ENCODE data around the gene GTF3C5.

Gene GTF3C5

DNA sequence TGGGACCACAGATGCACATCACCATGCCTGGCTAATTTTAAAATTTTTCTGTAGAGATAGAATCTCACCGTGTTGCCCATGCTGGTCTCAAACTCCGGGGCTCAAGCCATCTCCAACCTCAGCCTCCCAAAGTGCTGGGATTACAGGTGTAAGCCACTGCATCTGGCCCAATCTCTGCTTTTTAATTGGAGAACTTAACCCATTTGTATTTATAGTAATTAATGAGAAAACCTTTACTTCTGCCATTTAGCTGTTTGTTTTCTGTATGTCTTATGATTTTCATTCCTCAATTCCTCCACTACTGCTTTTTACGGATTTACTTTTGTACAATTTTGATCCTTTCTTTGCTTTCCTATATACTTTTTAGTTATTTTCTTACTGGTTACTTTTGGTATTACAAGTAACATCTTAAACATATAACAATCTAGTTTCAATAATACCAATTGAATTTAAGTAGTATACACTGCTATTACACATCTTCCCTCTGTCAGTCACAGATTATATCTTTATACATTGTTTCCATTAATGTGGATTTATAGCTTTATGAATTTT, 64.1 kb downstream of the GTF3C5 start:
- no peak for TF ChIP-seq POU6F1 (CRISPR knock-in tag; IDR thresholded peaks at IDR 0.05; ENCODE audit: borderline replicate concordance, low read depth)
- TF ChIP-seq OSR1 (CRISPR knock-in tag; IDR thresholded peaks at IDR 0.05) = no peak
- no peak for TF ChIP-seq PPARA (CRISPR knock-in tag; IDR thresholded peaks at IDR 0.05; ENCODE audit: borderline replicate concordance)
- TF ChIP-seq TCF4 (CRISPR knock-in tag; IDR thresholded peaks at IDR 0.05; ENCODE audit: borderline replicate concordance) = no peak
- TF ChIP-seq ESRRG (CRISPR knock-in tag; IDR thresholded peaks at IDR 0.05) = no peak
- TF ChIP-seq CSRNP3 (CRISPR knock-in tag; IDR thresholded peaks at IDR 0.05) = no peak
- TF ChIP-seq ZFP3 (CRISPR knock-in tag; IDR thresholded peaks at IDR 0.05) = no peak
- TF ChIP-seq ZFP30 (CRISPR knock-in tag; IDR thresholded peaks at IDR 0.05) = no peak
- TF ChIP-seq RARB (CRISPR knock-in tag; IDR thresholded peaks at IDR 0.05) = no peak
- TF ChIP-seq TOX (CRISPR knock-in tag; IDR thresholded peaks at IDR 0.05; ENCODE audit: borderline replicate concordance) = no peak
- TF ChIP-seq CSDC2 (CRISPR knock-in tag; IDR thresholded peaks at IDR 0.05) = no peak
- no peak for TF ChIP-seq TSHZ2 (CRISPR knock-in tag; IDR thresholded peaks at IDR 0.05)
- no peak for TF ChIP-seq GLIS3 (CRISPR knock-in tag; IDR thresholded peaks at IDR 0.05)

GRCh38 chr9:133098104-133098754, 67.4 kb downstream of the GTF3C5 start:
- no peak for ATAC-seq
- no peak for TF ChIP-seq ISL1 (CRISPR knock-in tag; IDR thresholded peaks at IDR 0.05)

More for the DNA sequence above, 64.1 kb downstream of the GTF3C5 start:
- no peak for ATAC-seq

DNA sequence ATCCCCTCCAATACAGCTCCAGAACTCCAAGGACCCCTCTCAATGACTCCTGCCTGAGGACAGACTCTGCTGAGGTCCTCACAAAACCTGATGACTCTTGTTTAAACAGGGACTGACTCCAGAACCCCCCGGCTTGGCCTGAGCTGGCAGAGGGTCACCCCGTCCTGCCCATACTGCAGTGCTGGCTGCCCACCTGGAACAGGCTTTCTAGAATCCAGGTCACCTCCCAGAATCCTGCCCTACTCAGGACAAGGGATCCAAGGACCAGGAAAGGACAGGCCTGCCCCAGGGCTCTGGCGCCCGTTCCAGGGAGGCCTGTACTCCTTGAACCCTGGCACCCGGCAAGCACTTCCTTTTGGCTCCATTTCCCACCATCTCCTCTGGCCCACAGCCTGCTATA, 68.1 kb downstream of the GTF3C5 start:
- TF ChIP-seq PPARA (CRISPR knock-in tag; IDR thresholded peaks at IDR 0.05; ENCODE audit: borderline replicate concordance) (no peak), ESRRG (CRISPR knock-in tag; IDR thresholded peaks at IDR 0.05) (no peak), ARNTL (CRISPR knock-in tag; IDR thresholded peaks at IDR 0.05; ENCODE audit: borderline replicate concordance, low read depth) (no peak), TOX (CRISPR knock-in tag; IDR thresholded peaks at IDR 0.05; ENCODE audit: borderline replicate concordance) (no peak), ISL1 (CRISPR knock-in tag; IDR thresholded peaks at IDR 0.05) (no peak), ZNF565 (CRISPR knock-in tag; conservative IDR thresholded peaks at IDR 0.05; ENCODE audit: low read depth) (no peak), TSHZ2 (CRISPR knock-in tag; IDR thresholded peaks at IDR 0.05) (no peak), GLIS3 (CRISPR knock-in tag; IDR thresholded peaks at IDR 0.05) (no peak), TCF4 (CRISPR knock-in tag; IDR thresholded peaks at IDR 0.05; ENCODE audit: borderline replicate concordance) (no peak), ZNF8 (CRISPR knock-in tag; IDR thresholded peaks at IDR 0.05) (no peak), ZC3H10 (CRISPR knock-in tag; IDR thresholded peaks at IDR 0.05) (no peak), BACH2 (CRISPR knock-in tag; IDR thresholded peaks at IDR 0.05; ENCODE audit: borderline replicate concordance) (no peak), CSDC2 (CRISPR knock-in tag; IDR thresholded peaks at IDR 0.05) (no peak), CSRNP3 (CRISPR knock-in tag; IDR thresholded peaks at IDR 0.05) (no peak), RARB (CRISPR knock-in tag; IDR thresholded peaks at IDR 0.05) (no peak)
- TF ChIP-seq, protein P1, sequence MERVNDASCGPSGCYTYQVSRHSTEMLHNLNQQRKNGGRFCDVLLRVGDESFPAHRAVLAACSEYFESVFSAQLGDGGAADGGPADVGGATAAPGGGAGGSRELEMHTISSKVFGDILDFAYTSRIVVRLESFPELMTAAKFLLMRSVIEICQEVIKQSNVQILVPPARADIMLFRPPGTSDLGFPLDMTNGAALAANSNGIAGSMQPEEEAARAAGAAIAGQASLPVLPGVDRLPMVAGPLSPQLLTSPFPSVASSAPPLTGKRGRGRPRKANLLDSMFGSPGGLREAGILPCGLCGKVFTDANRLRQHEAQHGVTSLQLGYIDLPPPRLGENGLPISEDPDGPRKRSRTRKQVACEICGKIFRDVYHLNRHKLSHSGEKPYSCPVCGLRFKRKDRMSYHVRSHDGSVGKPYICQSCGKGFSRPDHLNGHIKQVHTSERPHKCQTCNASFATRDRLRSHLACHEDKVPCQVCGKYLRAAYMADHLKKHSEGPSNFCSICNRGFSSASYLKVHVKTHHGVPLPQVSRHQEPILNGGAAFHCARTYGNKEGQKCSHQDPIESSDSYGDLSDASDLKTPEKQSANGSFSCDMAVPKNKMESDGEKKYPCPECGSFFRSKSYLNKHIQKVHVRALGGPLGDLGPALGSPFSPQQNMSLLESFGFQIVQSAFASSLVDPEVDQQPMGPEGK (CRISPR knock-in tag; IDR thresholded peaks at IDR 0.05; ENCODE audit: borderline replicate concordance) = no peak
- no peak for ATAC-seq

Data from SK-N-SH treated with all-trans-retinoic acid at 6 μM for 48 hours (cell line).